ENCODE data around the gene ZNF576.

DNA sequence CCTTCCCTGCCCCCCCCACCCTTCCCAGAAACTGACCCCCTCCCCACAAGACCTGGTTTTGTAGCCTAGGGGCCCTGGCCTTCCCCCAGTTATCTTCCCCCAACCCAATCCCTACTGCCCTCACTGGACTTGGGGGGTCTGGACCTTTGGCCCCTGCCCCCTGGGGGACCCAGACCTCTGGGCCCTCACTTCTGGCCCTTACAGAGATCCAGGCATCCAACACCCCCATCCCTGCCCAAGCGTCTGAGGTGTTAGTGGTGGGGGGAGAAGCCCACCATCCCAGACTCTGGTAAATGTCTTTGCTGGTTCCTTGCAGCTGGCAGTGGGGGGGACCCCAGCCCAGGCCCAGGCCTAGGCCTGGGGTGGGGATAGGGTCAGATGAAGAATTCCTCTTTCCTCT, 26.6 kb downstream of the ZNF576 start:
- TF ChIP-seq, protein P1, sequence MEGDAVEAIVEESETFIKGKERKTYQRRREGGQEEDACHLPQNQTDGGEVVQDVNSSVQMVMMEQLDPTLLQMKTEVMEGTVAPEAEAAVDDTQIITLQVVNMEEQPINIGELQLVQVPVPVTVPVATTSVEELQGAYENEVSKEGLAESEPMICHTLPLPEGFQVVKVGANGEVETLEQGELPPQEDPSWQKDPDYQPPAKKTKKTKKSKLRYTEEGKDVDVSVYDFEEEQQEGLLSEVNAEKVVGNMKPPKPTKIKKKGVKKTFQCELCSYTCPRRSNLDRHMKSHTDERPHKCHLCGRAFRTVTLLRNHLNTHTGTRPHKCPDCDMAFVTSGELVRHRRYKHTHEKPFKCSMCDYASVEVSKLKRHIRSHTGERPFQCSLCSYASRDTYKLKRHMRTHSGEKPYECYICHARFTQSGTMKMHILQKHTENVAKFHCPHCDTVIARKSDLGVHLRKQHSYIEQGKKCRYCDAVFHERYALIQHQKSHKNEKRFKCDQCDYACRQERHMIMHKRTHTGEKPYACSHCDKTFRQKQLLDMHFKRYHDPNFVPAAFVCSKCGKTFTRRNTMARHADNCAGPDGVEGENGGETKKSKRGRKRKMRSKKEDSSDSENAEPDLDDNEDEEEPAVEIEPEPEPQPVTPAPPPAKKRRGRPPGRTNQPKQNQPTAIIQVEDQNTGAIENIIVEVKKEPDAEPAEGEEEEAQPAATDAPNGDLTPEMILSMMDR (conservative IDR thresholded peaks at IDR 0.05 in 1 of 2, IDR thresholded peaks at IDR 0.05 in 1 of 2; ENCODE audit: extremely low read depth in 1 of 2, insufficient read depth in 1 of 2, low read depth in 1 of 2, low read length in 2 of 2), result no peak
- no peak for TF ChIP-seq EZH2 (IDR thresholded peaks at IDR 0.05; ENCODE audit: borderline replicate concordance, low read length)
